COLO829 (cell line): ENCODE results near the gene MIPOL1.

Source experiments
- DNase-seq: peaks from one replicate; pipeline ENCODE4 v3.0.0; 2012; ENCODE audit warnings: low spot score

The MIPOL1 gene

DNA sequence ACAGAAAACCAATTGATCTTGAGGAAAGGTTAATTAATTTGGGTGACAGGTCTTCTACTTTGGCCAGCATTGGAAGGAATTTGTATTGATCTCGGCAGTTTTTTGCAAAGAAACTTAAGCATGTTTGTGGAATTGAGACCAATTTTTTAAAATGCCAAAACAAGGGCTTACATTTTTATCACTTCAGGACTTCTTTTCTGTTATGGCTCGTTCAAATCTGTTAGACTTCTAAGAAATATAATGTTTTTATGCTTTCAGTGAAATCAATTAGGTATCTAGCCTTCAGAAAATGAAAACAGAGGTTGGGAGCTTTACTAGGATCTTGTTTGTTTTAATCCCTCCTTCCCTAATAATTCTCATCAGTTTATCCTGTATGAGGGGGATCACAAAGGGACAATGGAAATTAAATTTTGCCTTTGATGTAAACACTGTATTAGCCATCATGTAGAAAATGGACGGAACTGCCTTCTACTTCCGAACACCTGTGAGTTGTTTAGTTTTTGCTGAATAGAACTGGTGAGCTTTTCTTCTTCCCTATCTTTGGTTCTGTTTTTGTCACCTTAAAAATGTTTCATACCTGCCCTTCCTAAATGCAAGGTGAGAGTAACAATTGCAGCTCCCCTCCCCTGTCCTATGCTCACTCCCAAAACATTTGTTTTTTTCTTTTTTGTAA is 389.5 kb downstream of the MIPOL1 start:
- no peak for DNase-seq

- DNase-seq, result no peak
These were observed 390.3 kb downstream of the MIPOL1 start for GRCh38 chr14:37587881-37588666.

- no peak for DNase-seq
These were observed 390.9 kb downstream of the MIPOL1 start for GRCh38 chr14:37588667-37588955.

GRCh38 chr14:37588956-37589714 is 391.4 kb downstream of the MIPOL1 start:
- no peak for DNase-seq

- DNase-seq, result no peak
These were observed 392.1 kb downstream of the MIPOL1 start for GRCh38 chr14:37589715-37590427.

DNA sequence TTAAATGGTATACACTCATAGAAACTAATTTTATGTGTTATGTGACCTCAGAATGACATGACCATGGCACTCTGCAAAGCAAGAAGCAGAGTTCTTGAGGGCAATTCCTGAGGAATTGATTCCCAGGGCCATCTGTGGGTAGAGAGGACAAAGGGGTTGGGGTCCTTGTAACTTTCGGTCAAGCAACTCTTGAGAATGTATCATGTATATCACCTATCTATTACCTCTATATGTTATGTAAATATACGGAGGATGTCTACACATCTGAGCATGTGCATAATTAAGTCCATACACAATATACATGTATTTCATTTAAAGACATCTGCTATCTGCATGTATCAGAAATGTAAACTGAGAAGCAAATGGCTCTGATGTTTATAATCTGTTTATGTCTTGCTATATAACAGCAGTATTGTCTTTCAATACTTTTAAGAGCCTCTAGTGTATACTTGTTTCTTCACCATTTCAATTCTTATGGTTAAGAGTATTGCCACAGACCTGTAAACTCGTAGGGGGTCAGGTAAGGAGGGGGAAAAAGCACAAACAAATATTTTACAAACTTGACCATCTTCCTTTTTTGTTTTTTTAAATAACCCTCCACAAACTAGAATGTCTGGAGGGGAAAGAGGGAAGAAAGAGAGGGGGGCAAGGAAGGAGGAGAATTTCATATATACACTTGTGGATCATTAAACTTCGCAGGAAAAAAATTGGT is 392.8 kb downstream of the MIPOL1 start:
- DNase-seq, result no peak

DNA sequence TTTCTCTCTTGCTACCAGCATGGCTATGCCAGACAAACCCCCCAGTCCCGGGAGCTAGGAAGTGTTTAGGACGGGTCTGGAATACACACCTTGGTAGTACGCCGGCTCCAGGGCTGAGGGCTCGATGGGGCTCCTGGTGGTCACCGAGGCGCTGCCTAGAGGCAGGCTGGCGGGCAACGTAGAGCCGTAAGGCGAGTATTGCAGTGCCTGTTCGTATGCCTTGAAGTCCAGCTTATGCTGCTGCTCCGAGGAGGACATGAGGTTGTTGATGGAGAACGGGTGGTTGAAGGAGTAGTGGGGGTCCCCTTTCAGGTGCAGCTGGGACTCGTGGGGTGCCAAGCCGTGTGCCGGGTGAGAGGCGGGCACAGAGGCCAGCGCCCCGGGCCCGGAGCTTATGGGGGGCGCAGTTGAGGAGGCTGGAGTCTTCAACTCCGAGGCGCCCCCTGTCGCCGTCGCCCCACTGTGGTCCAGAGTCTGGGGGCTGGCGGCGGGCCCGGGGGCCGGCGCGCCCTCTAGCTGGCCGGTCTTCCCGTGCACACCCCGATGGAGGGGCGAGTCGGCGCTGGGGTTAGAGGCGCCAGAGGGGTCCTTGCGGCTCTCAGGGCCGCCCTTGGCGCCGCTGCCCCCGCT is 393.7 kb downstream of the MIPOL1 start:
- no peak for DNase-seq

- DNase-seq, result no peak
These were observed 394.3 kb downstream of the MIPOL1 start for GRCh38 chr14:37591941-37592481.

- no peak for DNase-seq
These were observed 395.0 kb downstream of the MIPOL1 start for GRCh38 chr14:37592482-37593408.

- DNase-seq, result no peak
These were observed 395.9 kb downstream of the MIPOL1 start for GRCh38 chr14:37593511-37594237.

DNA sequence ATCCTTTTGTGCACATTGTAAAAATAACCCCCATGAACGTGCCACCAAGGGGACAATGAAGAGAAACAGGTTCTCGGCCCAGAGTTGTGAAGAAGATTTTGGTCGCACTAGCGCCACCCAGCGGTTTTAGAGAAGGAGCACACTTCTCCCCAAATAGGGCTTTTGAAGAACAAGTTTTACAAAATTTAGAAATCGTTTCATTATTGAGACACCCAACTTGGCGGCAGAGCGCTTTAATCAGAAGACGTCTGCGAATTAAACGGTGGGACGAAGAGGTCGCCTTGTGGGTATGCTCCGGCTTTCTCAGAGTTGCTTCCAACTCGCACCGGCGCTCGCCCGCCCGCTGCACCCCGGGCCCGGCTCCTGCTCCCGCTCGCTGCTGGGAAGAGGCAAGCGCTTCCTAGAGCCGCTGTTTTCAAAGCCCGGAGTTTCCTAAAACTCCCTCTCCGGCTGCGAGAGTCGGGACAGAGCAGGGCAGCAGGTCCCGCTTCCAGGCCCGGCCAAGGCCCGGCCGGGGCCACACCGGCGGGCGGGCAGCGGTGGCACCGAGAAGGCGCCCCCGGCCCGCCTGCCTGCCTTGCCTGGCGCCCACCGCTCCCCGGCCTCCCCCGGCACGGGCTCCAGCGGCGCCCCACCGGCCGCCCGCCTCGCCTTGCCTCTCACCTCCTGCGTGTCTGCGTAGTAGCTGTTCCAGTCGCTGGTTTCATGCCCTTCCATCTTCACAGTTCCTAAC is 396.7 kb downstream of the MIPOL1 start:
- DNase-seq, result peak; percentile 48

GRCh38 chr14:37594971-37595808 is 397.5 kb downstream of the MIPOL1 start, which contains the start of the genes FOXA1 and TTC6:
TSS of gene FOXA1 (minus strand) at chr14:37595249. CDS start at chr14:37594972, 277 bp downstream.
TSS of gene TTC6 (plus strand) at chr14:37595629. CDS start at chr14:37622065, 26,436 bp downstream.
- peak; percentile 16 for DNase-seq

DNA sequence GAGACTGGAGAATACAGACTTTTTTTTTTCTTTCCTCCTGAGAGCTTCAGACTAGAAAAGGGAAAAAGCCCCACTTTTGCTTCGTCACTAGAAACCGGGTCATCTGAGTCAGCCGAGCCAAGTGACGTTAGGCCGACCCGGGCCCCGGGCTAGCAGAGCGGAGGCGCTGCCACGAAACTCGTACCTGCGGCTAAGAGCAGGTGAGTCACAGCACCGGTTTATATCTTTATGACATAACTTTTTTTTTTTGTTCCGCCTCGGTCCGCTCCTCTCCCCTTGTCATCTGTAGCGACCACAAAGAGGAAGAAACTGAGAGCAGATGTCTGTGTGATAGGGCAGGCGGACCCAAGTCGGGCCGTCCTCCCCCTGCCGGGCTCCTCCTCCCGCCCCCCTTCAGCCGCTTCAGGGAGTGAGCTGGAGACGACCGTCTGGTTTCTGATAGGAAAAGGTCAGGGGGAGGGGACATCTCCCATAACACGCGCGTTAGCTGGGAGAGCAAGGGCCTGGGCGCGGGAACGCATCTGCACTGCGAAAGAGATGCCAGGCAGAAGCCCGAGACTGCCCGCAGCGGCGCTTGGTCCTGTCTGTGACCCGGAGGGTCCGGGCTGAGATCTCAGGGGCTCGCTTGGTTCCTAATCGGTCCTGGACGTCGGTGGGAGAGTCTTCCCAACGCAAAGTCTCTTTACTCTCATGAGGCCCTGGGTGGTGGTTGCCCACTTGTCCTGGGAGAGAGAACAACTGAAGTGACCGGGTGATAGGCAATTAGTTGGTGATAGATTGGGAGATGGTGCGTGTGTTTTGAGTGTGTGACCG is 398.3 kb downstream of the MIPOL1 start:
- no peak for DNase-seq

- DNase-seq, result no peak
These were observed 399.2 kb downstream of the MIPOL1 start for GRCh38 chr14:37596790-37597472.

DNA sequence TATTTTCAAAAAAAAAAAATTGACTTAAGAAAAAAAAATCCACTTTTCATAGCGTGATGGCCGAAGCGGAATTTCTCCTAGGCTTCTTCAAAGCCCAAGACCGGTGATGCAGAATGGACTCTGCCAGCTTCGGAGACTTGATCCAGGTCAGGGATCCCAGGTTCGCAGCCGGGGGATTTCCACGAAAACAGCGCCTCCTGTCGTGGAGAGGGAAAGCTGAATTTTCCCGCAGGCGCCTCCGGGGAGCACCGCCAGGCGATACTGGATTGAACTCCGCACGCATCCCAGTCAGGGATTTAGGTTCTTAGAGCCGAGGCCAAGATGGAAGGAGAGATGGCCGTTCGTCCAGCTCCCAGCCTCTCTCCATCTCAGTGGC is 399.8 kb downstream of the MIPOL1 start:
- DNase-seq, result no peak
